Endometrial microvascular endothelial cells (primary cell): ENCODE measurements around the gene RBPJ. TPM values are rescaled to one million over a fixed set of nuclear protein-coding genes. Genes with fewer than 3 reads are reported as not detected.
"Not testable (repeated sequence)": the region's sequence is repeated elsewhere in the genome, so short reads cannot be mapped to it uniquely, and the experiment has no call there.

Experiments used
- in situ Hi-C: cut with HindIII; loops from 2 replicates; pipeline ENCODE4 v1.10.0; 2017; ENCODE audit warnings: low sequenced_read_pairs, low pct_unique_long_range_greater_than_20kb; ENCODE audit errors: inconsistent ontology term
- total RNA-seq: library from RNA; depleted of rRNA; stranded (reverse); fragments of >200 nt; gene quantifications from one replicate; pipeline ENCODE4 v1.2.3, GENCODE V29; 2015; ENCODE audit errors: inconsistent ontology term

The RBPJ gene
- total RNA-seq, 1 donor from 2014 or later, result 23.0 TPM

- in situ Hi-C loops, result no loop called here
Observed at GRCh38 chr4:26330186-26330787, 9.5 kb downstream of the RBPJ start.

- in situ Hi-C loops, result no loop called here
Observed at GRCh38 chr4:26330946-26331345, 10.1 kb downstream of the RBPJ start.

- in situ Hi-C loops, result no loop called here
Observed at GRCh38 chr4:26331380-26331950, 10.7 kb downstream of the RBPJ start.

- in situ Hi-C loops, result no loop called here
Observed at GRCh38 chr4:26334366-26334765, 13.6 kb downstream of the RBPJ start.

GRCh38 chr4:26337612-26338011 lies 16.8 kb downstream of the RBPJ start:
- in situ Hi-C loops, result no loop called here

GRCh38 chr4:26342328-26343037 lies 21.7 kb downstream of the RBPJ start:
- in situ Hi-C loops, result no loop called here

- in situ Hi-C loops, result no loop called here
Observed at GRCh38 chr4:26343038-26343398, 22.2 kb downstream of the RBPJ start.

- in situ Hi-C loops, result no loop called here
Observed at GRCh38 chr4:26344901-26345564, 24.2 kb downstream of the RBPJ start.

GRCh38 chr4:26345565-26345938 lies 24.7 kb downstream of the RBPJ start:
- in situ Hi-C loops, result no loop called here

GRCh38 chr4:26346203-26346620 lies 25.4 kb downstream of the RBPJ start:
- in situ Hi-C loops, result no loop called here

- in situ Hi-C loops, result no loop called here
Observed at GRCh38 chr4:26349496-26349895, 28.7 kb downstream of the RBPJ start.

- in situ Hi-C loops, result no loop called here
Observed at GRCh38 chr4:26351685-26352084, 30.9 kb downstream of the RBPJ start.

GRCh38 chr4:26354491-26354890 lies 33.7 kb downstream of the RBPJ start:
- in situ Hi-C loops, result no loop called here

- in situ Hi-C loops, result no loop called here
Observed at GRCh38 chr4:26355392-26356052, 34.7 kb downstream of the RBPJ start.

GRCh38 chr4:26356081-26356501 lies 35.3 kb downstream of the RBPJ start:
- in situ Hi-C loops, result no loop called here

- in situ Hi-C loops, result not testable (repeated sequence)
Observed at GRCh38 chr4:26359521-26359920, 38.7 kb downstream of the RBPJ start.

GRCh38 chr4:26360273-26360672 lies 39.5 kb downstream of the RBPJ start:
- in situ Hi-C loops, result no loop called here

GRCh38 chr4:26360864-26361263 lies 40.0 kb downstream of the RBPJ start:
- in situ Hi-C loops, result no loop called here

- in situ Hi-C loops, result no loop called here
Observed at GRCh38 chr4:26361297-26361696, 40.5 kb downstream of the RBPJ start.
